MM.1S (cell line): ENCODE results near the gene NDNF.

Experiments used
- EZH2 ChIP-seq: fragments of 300-600 bp; sonication (generic); optimal IDR thresholded peaks from 2 replicates; pipeline ENCODE3; 2017; ENCODE audit warnings: low read depth, mild to moderate bottlenecking, antibody characterized with exemption, low read length, mixed read lengths
- EZH2phosphoT487 ChIP-seq: fragments of 300-600 bp; sonication (generic); IDR thresholded peaks from 2 replicates; pipeline ENCODE4 v1.6.1; 2018; ENCODE audit warnings: antibody characterized with exemption, low read length
- TF ChIP-seq, protein P1 (sequence below): fragments of 300-600 bp; sonication (generic); IDR thresholded peaks from 2 replicates; pipeline ENCODE4 v1.5.1; 2016; ENCODE audit warnings: antibody characterized with exemption, low read length, mixed read lengths

DNA sequence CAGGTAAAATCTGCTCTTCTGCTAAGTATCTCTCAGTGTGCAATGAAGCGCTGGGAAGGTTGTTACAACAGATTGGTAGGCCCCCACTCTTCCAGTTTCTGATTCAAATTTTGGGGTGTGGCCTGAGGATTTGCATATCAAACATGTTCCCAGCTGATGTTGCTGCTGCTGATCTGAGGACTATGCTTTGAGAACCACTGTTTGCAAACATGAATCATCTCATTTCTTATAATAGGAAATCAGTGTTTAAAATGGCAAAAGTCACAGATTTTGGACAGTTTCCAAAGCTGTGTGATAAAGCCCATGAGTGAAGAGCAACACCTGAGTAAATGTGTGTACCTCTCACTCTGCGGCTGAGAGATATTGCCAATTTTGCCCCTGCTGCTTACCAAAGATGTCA, 36.2 kb upstream of the NDNF start:
- TF ChIP-seq, protein P1, sequence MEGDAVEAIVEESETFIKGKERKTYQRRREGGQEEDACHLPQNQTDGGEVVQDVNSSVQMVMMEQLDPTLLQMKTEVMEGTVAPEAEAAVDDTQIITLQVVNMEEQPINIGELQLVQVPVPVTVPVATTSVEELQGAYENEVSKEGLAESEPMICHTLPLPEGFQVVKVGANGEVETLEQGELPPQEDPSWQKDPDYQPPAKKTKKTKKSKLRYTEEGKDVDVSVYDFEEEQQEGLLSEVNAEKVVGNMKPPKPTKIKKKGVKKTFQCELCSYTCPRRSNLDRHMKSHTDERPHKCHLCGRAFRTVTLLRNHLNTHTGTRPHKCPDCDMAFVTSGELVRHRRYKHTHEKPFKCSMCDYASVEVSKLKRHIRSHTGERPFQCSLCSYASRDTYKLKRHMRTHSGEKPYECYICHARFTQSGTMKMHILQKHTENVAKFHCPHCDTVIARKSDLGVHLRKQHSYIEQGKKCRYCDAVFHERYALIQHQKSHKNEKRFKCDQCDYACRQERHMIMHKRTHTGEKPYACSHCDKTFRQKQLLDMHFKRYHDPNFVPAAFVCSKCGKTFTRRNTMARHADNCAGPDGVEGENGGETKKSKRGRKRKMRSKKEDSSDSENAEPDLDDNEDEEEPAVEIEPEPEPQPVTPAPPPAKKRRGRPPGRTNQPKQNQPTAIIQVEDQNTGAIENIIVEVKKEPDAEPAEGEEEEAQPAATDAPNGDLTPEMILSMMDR: no peak
- no peak for TF ChIP-seq EZH2
- TF ChIP-seq EZH2phosphoT487: no peak
